ELR (cell line): ENCODE measurements around the gene RIMBP3C.
A peak's percentile ranks its signal among the peaks of the same experiment; 100 is the strongest.
"Not testable (repeated sequence)": the region's sequence is repeated elsewhere in the genome, so short reads cannot be mapped to it uniquely, and the experiment has no call there.

ENCODE experiments used
- DNase-seq: peaks from one replicate; pipeline ENCODE4 v3.0.0-alpha.2; 2015; ENCODE audit warnings: low read depth

RIMBP3C gene

GRCh38 chr22:21551361-21551760, at the start of gene RIMBP3C:
Gene RIMBP3C (minus strand): TSS chr22:21551461. CDS start chr22:21550976, 485 bp downstream.
- not testable (repeated sequence) for DNase-seq

- no peak for DNase-seq
Observed at GRCh38 chr22:21599053-21599893, 48.0 kb upstream of the RIMBP3C start.

- no peak for DNase-seq
Observed at GRCh38 chr22:21598302-21598701, 47.0 kb upstream of the RIMBP3C start.

GRCh38 chr22:21596356-21597135, 45.3 kb upstream of the RIMBP3C start:
- not testable (repeated sequence) for DNase-seq

- no peak for DNase-seq
Observed at GRCh38 chr22:21594865-21595452, 43.7 kb upstream of the RIMBP3C start.

- peak; percentile 35 for DNase-seq
Observed at GRCh38 chr22:21593406-21594232, 42.4 kb upstream of the RIMBP3C start.

- DNase-seq, result no peak
Observed at GRCh38 chr22:21592422-21592821, 41.2 kb upstream of the RIMBP3C start.

GRCh38 chr22:21591695-21592094, 40.4 kb upstream of the RIMBP3C start:
- DNase-seq, result no peak

GRCh38 chr22:21590809-21591641, 39.8 kb upstream of the RIMBP3C start:
- no peak for DNase-seq

- no peak for DNase-seq
Observed at GRCh38 chr22:21589396-21589795, 38.1 kb upstream of the RIMBP3C start.

GRCh38 chr22:21587803-21588611, 36.7 kb upstream of the RIMBP3C start:
- no peak for DNase-seq

GRCh38 chr22:21585389-21585788, 34.1 kb upstream of the RIMBP3C start:
- no peak for DNase-seq

GRCh38 chr22:21582801-21583740, 31.8 kb upstream of the RIMBP3C start:
- DNase-seq, result no peak

GRCh38 chr22:21581009-21581713, 29.9 kb upstream of the RIMBP3C start:
- not testable (repeated sequence) for DNase-seq

GRCh38 chr22:21580623-21581007, 29.4 kb upstream of the RIMBP3C start:
- DNase-seq, result not testable (repeated sequence)

- no peak for DNase-seq
Observed at GRCh38 chr22:21579474-21579851, 28.2 kb upstream of the RIMBP3C start.

- DNase-seq, result no peak
Observed at GRCh38 chr22:21573750-21574494, 22.7 kb upstream of the RIMBP3C start.
